Nephron (organoid): ENCODE data around the gene ANKFN1.

Experiments
- H3K27ac Mint-ChIP-seq, 3 experiments: 2 replicates each; pipeline ENCODE4 v1.8.0; 2020; ENCODE audit warnings: mixed read lengths in 3 of 3, mild to moderate bottlenecking in 2 of 3, moderate library complexity in 1 of 3
- H3K27me3 Mint-ChIP-seq: 2 replicates; pipeline ENCODE4 v1.8.0; 2021; ENCODE audit warnings: low read depth, mild to moderate bottlenecking, moderate library complexity, mixed read lengths
- H3K36me3 Mint-ChIP-seq: 2 replicates; pipeline ENCODE4 v1.8.0; 2020; ENCODE audit warnings: low read depth, mixed read lengths
- H3K4me1 Mint-ChIP-seq: 2 replicates; pipeline ENCODE4 v1.8.0; 2020; ENCODE audit warnings: mixed read lengths
- H3K4me3 Mint-ChIP-seq, 3 experiments: 2 replicates each; pipeline ENCODE4 v1.8.0; 2020; ENCODE audit warnings: mild to moderate bottlenecking in 3 of 3, mixed read lengths in 3 of 3, moderate library complexity in 2 of 3
- H3K9me3 Mint-ChIP-seq: 2 replicates; pipeline ENCODE4 v1.8.0; 2020; ENCODE audit warnings: mixed read lengths
- CTCF ChIP-seq, 3 experiments: fragments of 200-600 bp; sonication (generic); IDR thresholded peaks; one replicate each; pipeline ENCODE4 v1.5.0; 2021; ENCODE audit warnings: antibody characterized with exemption in 3 of 3; ENCODE audit not compliant: unreplicated experiment in 3 of 3

ANKFN1 gene

GRCh38 chr17:56488800-56489199 lies 335.5 kb downstream of the ANKFN1 start:
- Mint-ChIP-seq H3K27ac (no peak overlapping the region), H3K9me3 (peaks cover 3% of the 10 kb centered on the region), H3K4me3 (no peak overlapping the region), H3K27me3 (no peaks in the 10 kb centered on the region), H3K36me3 (no peaks in the 10 kb centered on the region), H3K4me1 (peaks cover 31% of the 10 kb centered on the region)
- no peak for TF ChIP-seq CTCF (IDR thresholded peaks at IDR 0.05; ENCODE audit: unreplicated experiment in 3 of 3)

- no peak overlapping the region for H3K27ac Mint-ChIP-seq
Measured at GRCh38 chr17:56489980-56490379, 336.7 kb downstream of the ANKFN1 start.

GRCh38 chr17:56495556-56495955 lies 342.3 kb downstream of the ANKFN1 start:
- TF ChIP-seq CTCF (IDR thresholded peaks at IDR 0.05; ENCODE audit: unreplicated experiment in 3 of 3) = no peak
- H3K9me3 Mint-ChIP-seq = peaks cover 3% of the 10 kb centered on the region
- H3K27ac Mint-ChIP-seq = peak overlapping the region in 1 of 3 experiments; percentile 10

More at GRCh38 chr17:56489980-56490379, 336.7 kb downstream of the ANKFN1 start:
- H3K4me3 Mint-ChIP-seq = no peak overlapping the region
- no peak for TF ChIP-seq CTCF (IDR thresholded peaks at IDR 0.05; ENCODE audit: unreplicated experiment in 3 of 3)
- H3K36me3 Mint-ChIP-seq = no peaks in the 10 kb centered on the region
- H3K9me3 Mint-ChIP-seq = peaks cover 3% of the 10 kb centered on the region
- H3K27me3 Mint-ChIP-seq = no peaks in the 10 kb centered on the region
- peaks cover 20% of the 10 kb centered on the region for H3K4me1 Mint-ChIP-seq

GRCh38 chr17:56497132-56497531 lies 343.9 kb downstream of the ANKFN1 start:
- H3K4me3 Mint-ChIP-seq = no peak overlapping the region
- no peaks in the 10 kb centered on the region for H3K36me3 Mint-ChIP-seq
- no peak for TF ChIP-seq CTCF (IDR thresholded peaks at IDR 0.05; ENCODE audit: unreplicated experiment in 3 of 3)
- peaks cover 3% of the 10 kb centered on the region for H3K9me3 Mint-ChIP-seq
- peaks cover 21% of the 10 kb centered on the region for H3K4me1 Mint-ChIP-seq
- H3K27ac Mint-ChIP-seq = no peak overlapping the region
- no peaks in the 10 kb centered on the region for H3K27me3 Mint-ChIP-seq

More at GRCh38 chr17:56495556-56495955, 342.3 kb downstream of the ANKFN1 start:
- no peaks in the 10 kb centered on the region for H3K36me3 Mint-ChIP-seq
- H3K27me3 Mint-ChIP-seq = no peaks in the 10 kb centered on the region
- H3K4me3 Mint-ChIP-seq = no peak overlapping the region
- peaks cover 13% of the 10 kb centered on the region for H3K4me1 Mint-ChIP-seq

GRCh38 chr17:56499799-56500388 lies 346.6 kb downstream of the ANKFN1 start:
- TF ChIP-seq CTCF (IDR thresholded peaks at IDR 0.05; ENCODE audit: unreplicated experiment in 3 of 3) = peak; percentile 21 to 44 (median 39)
- Mint-ChIP-seq H3K4me3 (no peak overlapping the region), H3K36me3 (no peaks in the 10 kb centered on the region), H3K27me3 (peaks cover 4% of the 10 kb centered on the region), H3K4me1 (peaks cover 22% of the 10 kb centered on the region), H3K27ac (peak overlapping the region in 1 of 3 experiments; percentile 4), H3K9me3 (no peaks in the 10 kb centered on the region)

GRCh38 chr17:56502120-56502654 lies 348.9 kb downstream of the ANKFN1 start:
- Mint-ChIP-seq H3K9me3 (no peaks in the 10 kb centered on the region), H3K27ac (peak overlapping the region in 1 of 3 experiments; percentile 16), H3K4me1 (peaks cover 22% of the 10 kb centered on the region), H3K27me3 (peaks cover 4% of the 10 kb centered on the region), H3K4me3 (no peak overlapping the region), H3K36me3 (no peaks in the 10 kb centered on the region)
- no peak for TF ChIP-seq CTCF (IDR thresholded peaks at IDR 0.05; ENCODE audit: unreplicated experiment in 3 of 3)
